Stomach (tissue), 9 donors: ENCODE results near the gene FAM240A. TPM values are rescaled to one million over a fixed set of nuclear protein-coding genes. Genes with fewer than 3 reads are reported as not detected.

Source experiments
- DNase-seq, 2 donors: peaks; one replicate each; pipeline versions ENCODE4 v3.0.0 to v3.0.0-alpha.2; 2013 to 2019
- H3K27ac ChIP-seq, 5 donors: fragments of 200-600 bp in 4 of 5; sonication (generic) in 4 of 5; one replicate each; pipeline ENCODE4 v1.5.1; 2013 to 2019; ENCODE audit warnings: mild to moderate bottlenecking in 1 of 5, moderate library complexity in 1 of 5
- H3K27me3 ChIP-seq, 3 donors: fragments of 200-600 bp; sonication (generic); one replicate each; pipeline ENCODE4 v1.5.1; 2017 to 2019; ENCODE audit warnings: mixed run types in 1 of 3
- H3K36me3 ChIP-seq, 4 donors: fragments of 200-600 bp; sonication (generic); 1 replicate in 3 of 4; 2 replicates in 1 of 4; pipeline ENCODE4 v1.5.1; 2016 to 2019
- H3K4me1 ChIP-seq, 4 donors: fragments of 200-600 bp; sonication (generic); one replicate each; pipeline ENCODE4 v1.5.1; 2016 to 2019
- H3K4me3 ChIP-seq, 4 donors: fragments of 200-600 bp; sonication (generic) in 3 of 4; one replicate each; pipeline ENCODE4 v1.5.1; 2016 to 2019; ENCODE audit warnings: mild to moderate bottlenecking in 1 of 4
- H3K9me3 ChIP-seq, 4 donors: fragments of 200-600 bp; sonication (generic); one replicate each; pipeline ENCODE4 v1.5.1; 2016 to 2019
- EP300 ChIP-seq: sonication (generic); formaldehyde crosslinking; IDR thresholded peaks from one replicate; pipeline ENCODE4 v1.6.1; 2017; ENCODE audit warnings: antibody characterized with exemption
- POLR2A ChIP-seq, 4 donors: fragments of 450-650 bp; IDR thresholded peaks; one replicate each; pipeline ENCODE4 v1.6.1; 2016; ENCODE audit warnings: antibody characterized with exemption in 4 of 4, control low read depth in 2 of 4, mild to moderate bottlenecking in 1 of 4, moderate library complexity in 1 of 4
- POLR2AphosphoS5 ChIP-seq, 3 donors: sonication (generic); formaldehyde crosslinking; IDR thresholded peaks; one replicate each; pipeline ENCODE4 v1.6.1; 2016; ENCODE audit warnings: antibody characterized with exemption in 3 of 3
- WGBS, 5 donors: extraction: QIAGEN DNeasy Blood & Tissue Kit in 3 of 5; methylation state at CpG; one replicate each; pipeline versions ENCODE4 v1.1.5 to v1.1.7; 2013 to 2018; 5-methylcytosine and 5-hydroxymethylcytosine counted together
- intact Hi-C: fragments of 100-400 bp; cut with DNase I; formaldehyde crosslinking; loops from one replicate; pipeline ENCODE4 v1.15.1; 2023; ENCODE audit warnings: low total_unique reads
- polyA plus RNA-seq, 3 donors: library from polyadenylated mRNA; stranded (reverse); fragments of 200-250 nt; gene quantifications; one replicate each; pipeline ENCODE4 v1.2.3, GENCODE V29; 2013
- total RNA-seq, 5 donors: library from RNA; depleted of rRNA; stranded (reverse); fragments of >200 nt; gene quantifications; one replicate each; pipeline versions ENCODE4 v1.1.0 to v1.2.3, GENCODE V29; 2014 to 2016
- TF ChIP-seq, protein P1 (sequence below), 7 experiments: fragments of 450-650 bp in 4 of 7; fragments of 200-600 bp in 3 of 7; sonication (generic) in 3 of 7; IDR thresholded peaks; one replicate each; pipeline ENCODE4 v1.5.1; 2016 to 2019; ENCODE audit warnings: antibody characterized with exemption in 7 of 7, control low read depth in 2 of 7, mild to moderate bottlenecking in 1 of 7
- donor health status: healthy with polysubstance abuse.
- donor health status: Bipolar disorder and iron deficiency.
- donor health status: healthy.

The FAM240A gene
- total and polyA plus RNA-seq, 8 donors, result not detected

DNA sequence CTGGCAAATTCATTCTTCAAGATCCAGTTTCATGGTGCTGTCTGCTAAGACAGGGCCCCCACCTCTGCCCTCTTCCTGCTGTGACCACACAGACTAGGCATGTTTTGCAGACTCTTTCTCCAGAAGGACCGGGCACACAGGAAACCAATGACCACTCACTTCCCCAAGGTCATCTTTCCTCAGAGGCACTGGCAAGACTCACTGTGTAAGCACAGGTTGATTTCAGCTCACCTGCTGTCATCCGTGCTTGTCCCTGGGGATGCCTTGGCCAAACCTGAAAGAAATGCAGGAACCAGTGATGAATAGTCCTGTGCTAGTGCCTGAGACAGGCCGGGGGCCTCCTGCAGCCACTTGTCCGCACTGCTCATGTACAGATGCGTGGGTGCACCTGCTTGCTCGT, 47.7 kb downstream of the FAM240A start:
- no peak for DNase-seq
- H3K9me3 ChIP-seq, result no peaks in the 10 kb centered on the region
- no peak for TF ChIP-seq POLR2AphosphoS5 (IDR thresholded peaks at IDR 0.05)
- TF ChIP-seq, protein P1, sequence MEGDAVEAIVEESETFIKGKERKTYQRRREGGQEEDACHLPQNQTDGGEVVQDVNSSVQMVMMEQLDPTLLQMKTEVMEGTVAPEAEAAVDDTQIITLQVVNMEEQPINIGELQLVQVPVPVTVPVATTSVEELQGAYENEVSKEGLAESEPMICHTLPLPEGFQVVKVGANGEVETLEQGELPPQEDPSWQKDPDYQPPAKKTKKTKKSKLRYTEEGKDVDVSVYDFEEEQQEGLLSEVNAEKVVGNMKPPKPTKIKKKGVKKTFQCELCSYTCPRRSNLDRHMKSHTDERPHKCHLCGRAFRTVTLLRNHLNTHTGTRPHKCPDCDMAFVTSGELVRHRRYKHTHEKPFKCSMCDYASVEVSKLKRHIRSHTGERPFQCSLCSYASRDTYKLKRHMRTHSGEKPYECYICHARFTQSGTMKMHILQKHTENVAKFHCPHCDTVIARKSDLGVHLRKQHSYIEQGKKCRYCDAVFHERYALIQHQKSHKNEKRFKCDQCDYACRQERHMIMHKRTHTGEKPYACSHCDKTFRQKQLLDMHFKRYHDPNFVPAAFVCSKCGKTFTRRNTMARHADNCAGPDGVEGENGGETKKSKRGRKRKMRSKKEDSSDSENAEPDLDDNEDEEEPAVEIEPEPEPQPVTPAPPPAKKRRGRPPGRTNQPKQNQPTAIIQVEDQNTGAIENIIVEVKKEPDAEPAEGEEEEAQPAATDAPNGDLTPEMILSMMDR (IDR thresholded peaks at IDR 0.05), result no peak
- TF ChIP-seq EP300, result no peak
- TF ChIP-seq POLR2A (IDR thresholded peaks at IDR 0.05), result no peak
- peaks cover 0 to 22% (median 14%) of the 10 kb centered on the region in 4 donors for H3K4me1 ChIP-seq
- H3K27ac ChIP-seq, result no peak overlapping the region
- H3K27me3 ChIP-seq, result no peaks in the 10 kb centered on the region
- intact Hi-C loops, result no loop called here
- H3K4me3 ChIP-seq, result no peak overlapping the region
- no peaks in the 10 kb centered on the region for H3K36me3 ChIP-seq
- 75 to 88% (median 84%) methylated on average over 4 to 6 of the region's 6 CpGs for WGBS, 5 donors

DNA sequence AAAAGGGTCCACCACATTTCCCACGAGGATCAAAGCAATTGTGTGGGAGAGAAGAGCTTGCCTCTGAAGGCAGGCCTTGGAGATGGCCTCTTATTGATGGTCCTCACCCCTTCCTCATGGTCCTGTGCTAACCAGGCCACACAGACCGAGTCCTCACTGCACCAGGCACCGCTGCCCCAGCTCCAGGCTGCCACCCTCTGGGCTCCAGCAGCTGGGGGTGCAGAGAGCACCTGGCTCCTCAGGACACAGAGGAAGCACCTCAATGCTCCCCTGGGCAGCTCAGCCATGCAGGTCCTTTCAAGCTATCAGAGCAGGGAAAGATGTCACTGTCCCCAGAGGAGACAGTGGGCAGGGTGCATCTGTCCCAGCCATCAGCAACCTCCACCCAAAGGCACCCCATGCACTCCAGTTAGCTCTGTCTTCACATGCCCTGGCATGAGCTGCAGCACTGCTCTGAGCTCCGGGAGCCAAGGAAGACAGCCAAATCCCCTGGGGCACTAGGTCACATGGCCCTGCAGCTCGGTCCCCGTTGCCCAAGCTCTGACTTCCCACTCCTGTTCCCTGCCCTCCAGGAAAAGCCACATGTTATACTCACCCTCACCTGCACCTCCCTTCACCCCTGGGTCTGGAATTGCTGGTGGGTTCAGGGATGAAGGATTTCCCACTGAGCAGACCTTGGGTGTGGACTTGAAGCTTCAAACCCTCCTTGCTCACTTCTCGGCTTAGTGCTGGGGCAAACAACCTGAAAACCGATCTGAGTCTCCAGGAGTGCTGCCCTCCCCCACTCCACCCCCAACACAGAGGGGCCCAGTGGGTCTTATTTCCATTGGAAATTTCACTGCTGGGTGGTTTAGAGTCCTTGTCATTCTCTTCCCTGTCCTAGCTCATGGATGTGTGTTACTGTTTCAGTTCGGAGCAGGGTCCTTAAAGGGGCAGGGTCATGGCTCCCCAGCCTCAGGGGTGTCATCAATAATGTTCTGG, 48.5 kb downstream of the FAM240A start:
- Histone ChIP-seq H3K27me3 (no peaks in the 10 kb centered on the region), H3K36me3 (no peaks in the 10 kb centered on the region), H3K9me3 (no peaks in the 10 kb centered on the region), H3K27ac (no peak overlapping the region), H3K4me3 (no peak overlapping the region), H3K4me1 (peaks cover 0 to 24% (median 14%) of the 10 kb centered on the region in 4 donors)
- intact Hi-C loops, result no loop called here
- DNase-seq, result peak in 1 of 2 donors; percentile 19
- WGBS, 5 donors, result 40 to 58% (median 47%) methylated on average over 8 to 9 of the region's 9 CpGs
- TF ChIP-seq POLR2A (IDR thresholded peaks at IDR 0.05) (no peak), EP300 (no peak), POLR2AphosphoS5 (IDR thresholded peaks at IDR 0.05) (no peak)
- TF ChIP-seq, protein P1 (IDR thresholded peaks at IDR 0.05), result no peak

DNA sequence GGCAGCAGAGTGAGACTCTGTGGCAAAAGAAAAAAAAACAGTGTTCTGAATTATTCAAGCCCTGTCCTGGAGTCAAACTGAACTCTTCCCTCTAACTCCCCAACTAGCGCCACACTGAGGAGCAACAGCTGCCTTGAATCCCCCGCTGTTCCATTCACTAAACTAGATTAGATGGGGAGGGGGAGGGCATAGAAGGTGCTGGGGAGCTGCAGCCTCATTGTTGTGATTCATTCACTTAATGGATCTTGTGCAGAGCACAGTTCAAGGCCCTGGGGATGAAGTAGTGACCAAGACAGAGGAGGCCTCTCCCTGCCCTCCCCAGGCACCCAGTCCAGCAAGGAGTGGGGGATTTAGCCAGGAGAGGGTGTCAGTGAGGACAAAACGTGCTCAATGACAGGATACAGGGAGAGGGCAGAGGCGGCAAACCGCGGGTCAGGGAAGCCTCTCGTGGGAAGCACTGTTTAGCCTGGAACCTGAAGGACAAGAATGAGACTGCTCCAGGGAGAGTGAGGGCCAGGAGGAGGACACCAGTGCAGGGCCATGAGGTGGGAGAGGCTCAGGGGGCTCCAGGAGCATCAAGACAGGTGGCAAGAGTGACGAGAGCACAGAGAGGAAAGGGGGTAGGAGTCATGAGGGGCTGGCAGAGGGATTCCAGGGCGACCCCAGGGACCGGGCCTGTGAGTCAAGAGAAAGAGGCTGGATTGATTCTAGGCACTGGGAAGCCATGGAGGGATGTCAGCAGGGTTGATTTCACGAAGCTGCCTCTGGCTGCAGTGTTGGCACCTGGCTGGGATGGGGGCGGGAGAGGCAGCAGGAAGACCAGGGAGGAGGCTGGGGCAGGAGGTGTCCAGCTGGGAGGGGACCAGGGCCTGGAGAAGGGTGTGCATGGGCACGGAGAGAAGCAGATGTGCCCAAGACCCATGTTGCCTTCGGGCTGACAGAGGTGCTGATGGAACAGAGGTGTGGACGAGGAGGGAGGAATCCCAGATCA, 49.7 kb downstream of the FAM240A start:
- peak in 1 of 2 donors; percentile 7 for DNase-seq
- Histone ChIP-seq H3K36me3 (no peaks in the 10 kb centered on the region), H3K4me1 (peaks cover 5 to 33% (median 20%) of the 10 kb centered on the region in 4 donors), H3K9me3 (no peaks in the 10 kb centered on the region), H3K27ac (no peak overlapping the region), H3K27me3 (no peaks in the 10 kb centered on the region), H3K4me3 (no peak overlapping the region)
- TF ChIP-seq, protein P1 (IDR thresholded peaks at IDR 0.05), result no peak
- no peak for TF ChIP-seq EP300
- no peak for TF ChIP-seq POLR2AphosphoS5 (IDR thresholded peaks at IDR 0.05)
- TF ChIP-seq POLR2A (IDR thresholded peaks at IDR 0.05), result no peak
- 73 to 82% (median 79%) methylated on average over 15 of the region's 15 CpGs for WGBS, 5 donors
- intact Hi-C loops, result no loop called here
